ENCODE results near the gene RFTN2. TPM values are rescaled to one million over a fixed set of nuclear protein-coding genes. Genes with fewer than 3 reads are reported as not detected.

RFTN2 gene
- total and polyA plus RNA-seq, 9 of the 15 experiments (the other 6 are each of a cell fraction or from before 2014, with no cell fraction given), result 0.01 to 0.11 (median 0.04) TPM; not detected in 6

DNA sequence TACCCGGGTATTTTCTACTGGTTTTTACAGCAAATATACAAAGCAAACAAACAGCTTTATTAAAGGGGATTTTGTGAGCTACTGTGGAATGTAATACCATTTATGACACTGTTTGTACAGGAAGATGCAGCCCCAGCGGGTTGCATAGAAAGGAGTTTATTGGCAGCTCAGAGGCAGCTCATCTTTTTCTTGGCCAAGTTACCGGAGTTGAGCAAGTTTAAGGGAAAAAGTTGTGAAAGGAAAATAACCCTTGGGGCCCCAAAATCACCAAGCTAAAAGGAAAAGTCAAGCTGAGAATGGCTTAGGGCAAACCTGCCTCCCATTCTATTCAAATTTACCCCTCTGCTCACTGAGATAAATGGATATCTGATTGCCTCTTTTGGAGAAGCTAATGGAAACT is 98.8 kb downstream of the RFTN2 start (continued):
- TF ChIP-seq HINFP (tag; conservative IDR thresholded peaks at IDR 0.05; ENCODE audit: low read depth), result no peak
- TF ChIP-seq HNRNPL (IDR thresholded peaks at IDR 0.05; ENCODE audit: low read depth, low read length), result no peak

- Histone ChIP-seq H3K27ac (ENCODE audit: extremely low read depth, low read depth, low read length) (no peak overlapping the region), H3K9ac (ENCODE audit: insufficient read depth in 1 of 2, low read depth in 2 of 2, low read length in 2 of 2) (no peak overlapping the region), H3K9me1 (ENCODE audit: control insufficient read depth, insufficient read depth, low read length) (no peaks in the 10 kb centered on the region), H3K27me3 (ENCODE audit: control insufficient read depth in 2 of 2, insufficient read depth in 2 of 2, low read length in 2 of 2) (peaks cover 2 to 6% of the 10 kb centered on the region in 2 experiments; a peak in 1 of 5 replicates), H3K4me3 (no peak overlapping the region), H2AFZ (ENCODE audit: low read depth, low read length) (no peak overlapping the region), H3K4me2 (ENCODE audit: insufficient read depth, low read length) (no peak overlapping the region), H4K20me1 (replicated peaks; ENCODE audit: control insufficient read depth, insufficient read depth, low read length) (no peaks in the 10 kb centered on the region), H3K9me3 (replicated peaks; ENCODE audit: control insufficient read depth, insufficient read depth, low read depth, low read length) (no peaks in the 10 kb centered on the region), H3K4me1 (replicated peaks in 1 of 2; ENCODE audit: control insufficient read depth in 2 of 2, insufficient read depth in 2 of 2, low read length in 2 of 2) (no peaks in the 10 kb centered on the region), H3K79me2 (ENCODE audit: control insufficient read depth, insufficient read depth, low read length) (no peaks in the 10 kb centered on the region), H3K36me3 (ENCODE audit: control insufficient read depth, insufficient read depth, low read length) (no peaks in the 10 kb centered on the region)
- DNase-seq (ENCODE audit: extremely low read depth in 1 of 4, low spot score in 3 of 4) (no peak), ATAC-seq (no peak), FAIRE-seq (no peak)
- in situ Hi-C loops (cut with MboI) (no loop called here), intact Hi-C loops (cut with micrococcal nuclease) (no loop called here)
- ChIA-PET CTCF (ENCODE audit: low intra/inter-chr PET ratio) (no interaction called here), POLR2A (interaction anchor here (1.2 kb wide), 1 partner anchor 13 kb away, joined by 4 read pairs; no protein-coding TSS in a partner anchor)
- WGBS (ENCODE audit: insufficient coverage, low coverage, missing lambda C conversion rate), result 31% methylated on average over 2 of the region's 2 CpGs
- BruUV-seq (replicated peaks), result no TSS peak
- no peak for TF ChIP-seq MCM5 (IDR thresholded peaks at IDR 0.05; ENCODE audit: low read depth)
- TF ChIP-seq ZKSCAN3 (CRISPR knock-in tag; IDR thresholded peaks at IDR 0.05), result no peak
- no peak for TF ChIP-seq SLC30A9 (CRISPR knock-in tag; IDR thresholded peaks at IDR 0.05)
- TF ChIP-seq ZNF175 (CRISPR knock-in tag; IDR thresholded peaks at IDR 0.05; ENCODE audit: low read depth), result no peak
- no peak for TF ChIP-seq PRDM10 (IDR thresholded peaks at IDR 0.05; ENCODE audit: partially characterized antibody)
- TF ChIP-seq ATF3 (IDR thresholded peaks at IDR 0.05), result no peak
- TF ChIP-seq ATF3 (CRISPR knock-in tag; conservative IDR thresholded peaks at IDR 0.05), result no peak
- TF ChIP-seq RHOXF2B (CRISPR knock-in tag; conservative IDR thresholded peaks at IDR 0.05), result no peak
- TF ChIP-seq BCL6 (CRISPR knock-in tag; IDR thresholded peaks at IDR 0.05), result no peak
- no peak for TF ChIP-seq HNRNPH1 (optimal IDR thresholded peaks at IDR 0.05; ENCODE audit: low read depth, low read length)
- TF ChIP-seq ZSCAN32 (CRISPR knock-in tag; IDR thresholded peaks at IDR 0.05), result no peak
- TF ChIP-seq MBD2 (IDR thresholded peaks at IDR 0.05; ENCODE audit: borderline replicate concordance, low read depth), result no peak
- TF ChIP-seq MYC (IDR thresholded peaks at IDR 0.05; ENCODE audit: low read depth, low read length), result no peak
- TF ChIP-seq MYC (CRISPR knock-in tag; IDR thresholded peaks at IDR 0.05; ENCODE audit: borderline replicate concordance, low read depth), result no peak
- TF ChIP-seq ZNF212 (CRISPR knock-in tag; IDR thresholded peaks at IDR 0.05), result no peak
- TF ChIP-seq NR1H2 (CRISPR knock-in tag; IDR thresholded peaks at IDR 0.05), result no peak
Measured at GRCh38 chr2:197575987-197576386, 99.4 kb downstream of the RFTN2 start.

Measured in K562 (cell line).